HEK293 (cell line): ENCODE data around the gene C12orf57.

ENCODE experiments used
- CTCF ChIP-seq: fragments of 450-650 bp; formaldehyde crosslinking; IDR thresholded peaks from 2 replicates; pipeline ENCODE4 v1.5.1; 2016; ENCODE audit warnings: missing biosample characterization, missing genetic modification characterization
- KLF17 ChIP-seq: fragments of 450-650 bp; formaldehyde crosslinking; IDR thresholded peaks from 2 replicates; pipeline ENCODE4 v1.5.1; 2016; ENCODE audit warnings: missing biosample characterization, missing genetic modification characterization
- KLF9 ChIP-seq: fragments of 450-650 bp; formaldehyde crosslinking; IDR thresholded peaks from 2 replicates; pipeline ENCODE4 v1.5.1; 2016; ENCODE audit warnings: missing biosample characterization, missing genetic modification characterization, low read depth
- MZF1 ChIP-seq: fragments of 450-650 bp; formaldehyde crosslinking; IDR thresholded peaks from 2 replicates; pipeline ENCODE4 v1.5.1; 2017; ENCODE audit warnings: missing biosample characterization, missing genetic modification characterization, borderline replicate concordance
- PRDM2 ChIP-seq: fragments of 450-650 bp; formaldehyde crosslinking; IDR thresholded peaks from 2 replicates; pipeline ENCODE4 v1.5.1; 2016; ENCODE audit warnings: missing biosample characterization, missing genetic modification characterization, borderline replicate concordance
- PRDM4 ChIP-seq: fragments of 450-650 bp; formaldehyde crosslinking; IDR thresholded peaks from 2 replicates; pipeline ENCODE4 v1.5.1; 2017; ENCODE audit warnings: missing biosample characterization, missing genetic modification characterization
- RBAK ChIP-seq: fragments of 450-650 bp; formaldehyde crosslinking; IDR thresholded peaks from 2 replicates; pipeline ENCODE4 v1.5.1; 2016; ENCODE audit warnings: missing biosample characterization, missing genetic modification characterization
- SCRT2 ChIP-seq: fragments of 450-650 bp; formaldehyde crosslinking; IDR thresholded peaks from 2 replicates; pipeline ENCODE4 v1.5.1; 2016; ENCODE audit warnings: missing biosample characterization, missing genetic modification characterization
- YY2 ChIP-seq: fragments of 450-650 bp; formaldehyde crosslinking; IDR thresholded peaks from 2 replicates; pipeline ENCODE4 v1.5.1; 2016; ENCODE audit warnings: missing biosample characterization, missing genetic modification characterization
- ZBTB20 ChIP-seq: fragments of 450-650 bp; formaldehyde crosslinking; IDR thresholded peaks from 2 replicates; pipeline ENCODE4 v1.5.1; 2016; ENCODE audit warnings: missing biosample characterization, missing genetic modification characterization
- ZBTB44 ChIP-seq: fragments of 450-650 bp; IDR thresholded peaks from 2 replicates; pipeline ENCODE4 v1.5.1; 2018; ENCODE audit warnings: missing biosample characterization, mild to moderate bottlenecking, missing genetic modification characterization
- ZNF155 ChIP-seq: fragments of 450-650 bp; formaldehyde crosslinking; IDR thresholded peaks from 2 replicates; pipeline ENCODE4 v1.5.1; 2016; ENCODE audit warnings: missing biosample characterization, missing genetic modification characterization
- ZNF223 ChIP-seq: fragments of 450-650 bp; formaldehyde crosslinking; IDR thresholded peaks from 2 replicates; pipeline ENCODE4 v1.5.1; 2016; ENCODE audit warnings: missing biosample characterization, missing genetic modification characterization
- ZNF266 ChIP-seq: fragments of 450-650 bp; formaldehyde crosslinking; IDR thresholded peaks from 2 replicates; pipeline ENCODE4 v1.5.1; 2016; ENCODE audit warnings: missing biosample characterization, missing genetic modification characterization, low read depth
- ZNF335 ChIP-seq: fragments of 450-650 bp; formaldehyde crosslinking; conservative IDR thresholded peaks from 2 replicates; pipeline ENCODE4 v1.5.1; 2016; ENCODE audit warnings: missing biosample characterization, missing genetic modification characterization
- ZNF404 ChIP-seq: fragments of 450-650 bp; formaldehyde crosslinking; IDR thresholded peaks from 2 replicates; pipeline ENCODE4 v1.5.1; 2017; ENCODE audit warnings: missing biosample characterization, missing genetic modification characterization
- ZNF501 ChIP-seq: fragments of 450-650 bp; formaldehyde crosslinking; IDR thresholded peaks from 2 replicates; pipeline ENCODE4 v1.5.1; 2016; ENCODE audit warnings: missing biosample characterization, missing genetic modification characterization
- ZNF514 ChIP-seq: fragments of 450-650 bp; formaldehyde crosslinking; IDR thresholded peaks from 2 replicates; pipeline ENCODE4 v1.5.1; 2016; ENCODE audit warnings: missing biosample characterization, missing genetic modification characterization
- ZNF544 ChIP-seq: fragments of 450-650 bp; formaldehyde crosslinking; IDR thresholded peaks from 2 replicates; pipeline ENCODE4 v1.5.0; 2017; ENCODE audit warnings: missing biosample characterization, missing genetic modification characterization
- ZNF549 ChIP-seq: fragments of 450-650 bp; IDR thresholded peaks from 2 replicates; pipeline ENCODE4 v1.5.1; 2018; ENCODE audit warnings: missing biosample characterization, missing genetic modification characterization, mild to moderate bottlenecking, inconsistent platforms, moderate library complexity
- ZNF596 ChIP-seq: fragments of 450-650 bp; IDR thresholded peaks from 2 replicates; pipeline ENCODE4 v1.5.0; 2018; ENCODE audit warnings: missing biosample characterization, mild to moderate bottlenecking, missing genetic modification characterization, moderate library complexity
- ZNF629 ChIP-seq: fragments of 450-650 bp; formaldehyde crosslinking; IDR thresholded peaks from 2 replicates; pipeline ENCODE4 v1.5.1; 2017; ENCODE audit warnings: missing biosample characterization, missing genetic modification characterization
- ZNF747 ChIP-seq: fragments of 450-650 bp; formaldehyde crosslinking; IDR thresholded peaks from 2 replicates; pipeline ENCODE4 v1.5.1; 2016; ENCODE audit warnings: missing biosample characterization, missing genetic modification characterization
- ZSCAN16 ChIP-seq: fragments of 450-650 bp; formaldehyde crosslinking; IDR thresholded peaks from 2 replicates; pipeline ENCODE4 v1.5.1; 2016; ENCODE audit warnings: missing biosample characterization, missing genetic modification characterization
- ZSCAN23 ChIP-seq: fragments of 450-650 bp; formaldehyde crosslinking; IDR thresholded peaks from 2 replicates; pipeline ENCODE4 v1.5.1; 2016; ENCODE audit warnings: missing biosample characterization, missing genetic modification characterization
- ZSCAN4 ChIP-seq: fragments of 450-650 bp; formaldehyde crosslinking; IDR thresholded peaks from 2 replicates; pipeline ENCODE4 v1.5.1; 2017; ENCODE audit warnings: missing biosample characterization, missing genetic modification characterization

The C12orf57 gene

GRCh38 chr12:6914947-6915788 is 28.7 kb upstream of the C12orf57 start (continued):
- TF ChIP-seq ZSCAN4 (tag by site-specific recombination), result no peak
- no peak for TF ChIP-seq ZNF223 (tag by site-specific recombination)
- no peak for TF ChIP-seq PRDM2 (tag by site-specific recombination)
- TF ChIP-seq PRDM4, result no peak
- TF ChIP-seq ZNF747 (tag by site-specific recombination), result no peak
- TF ChIP-seq ZNF514, result no peak
- no peak for TF ChIP-seq ZNF155
- no peak for TF ChIP-seq KLF17
- TF ChIP-seq YY2, result no peak
- TF ChIP-seq ZNF501 (tag by site-specific recombination), result peak; percentile 3; the same call in 1 of the 2 replicates
- no peak for TF ChIP-seq ZNF549
- no peak for TF ChIP-seq ZNF629 (tag by site-specific recombination)
- no peak for TF ChIP-seq SCRT2 (tag by site-specific recombination)
- no peak for TF ChIP-seq ZNF596 (tag by site-specific recombination)
- TF ChIP-seq ZNF544 (tag by site-specific recombination), result no peak
- TF ChIP-seq ZBTB20 (tag by site-specific recombination), result peak; percentile 63; the same call in 1 of the 2 replicates
- TF ChIP-seq CTCF (tag by site-specific recombination), result peak; percentile 5; the same call in 1 of the 2 replicates
- TF ChIP-seq RBAK, result no peak
- TF ChIP-seq ZBTB44 (tag by site-specific recombination), result no peak
- TF ChIP-seq ZSCAN16 (tag by site-specific recombination), result no peak
- TF ChIP-seq ZNF335 (tag by site-specific recombination), result no peak; the same call in 1 of the 2 replicates
- no peak for TF ChIP-seq ZNF404 (tag by site-specific recombination)
- TF ChIP-seq ZNF266 (tag by site-specific recombination), result 0 out of 2 replicates have a peak, but pooled peaks have one; percentile 7
- no peak for TF ChIP-seq ZSCAN23 (tag by site-specific recombination)
- 0 out of 2 replicates have a peak, but pooled peaks have one; percentile 37 for TF ChIP-seq KLF9 (tag by site-specific recombination)
- peak; percentile 76 for TF ChIP-seq MZF1 (tag by site-specific recombination)
